SK-N-SH (cell line): ENCODE measurements around the gene KIRREL1. TPM values are rescaled to one million over a fixed set of nuclear protein-coding genes. Genes with fewer than 3 reads are reported as not detected.

Source experiments
- CTCF ChIA-PET: fragments of 300-600, 350-600 bp; formaldehyde crosslinking; extraction: SDS; loops from one replicate; lab custom pipeline; 2021; lab: Yijun Ruan, JAX
- POLR2A ChIA-PET: fragments of 350-600 bp; sonication (Branson Sonifier 250); formaldehyde crosslinking; extraction: SDS; loops from one replicate; lab custom pipeline; 2020; ENCODE audit warnings: antibody characterized with exemption, inconsistent platforms; lab: Yijun Ruan, JAX
- DNase-seq: peaks from one replicate; pipeline ENCODE4 v3.0.0; 2012
- H2AFZ ChIP-seq: fragments of 200-600 bp; sonication (generic); 2 replicates; pipeline ENCODE4 v1.8.1; 2016; ENCODE audit warnings: antibody characterized with exemption, mild to moderate bottlenecking, low read depth
- H3F3A ChIP-seq: fragments of 200-600 bp; sonication (generic); replicated peaks from 2 replicates; pipeline ENCODE3; 2016; ENCODE audit warnings: antibody characterized with exemption, mild to moderate bottlenecking; ENCODE audit not compliant: insufficient read depth
- H3K27ac ChIP-seq, 2 experiments: fragments of 200-500 bp in 1 of 2; fragments of 200-600 bp in 1 of 2; sonication (Bioruptor generic) in 1 of 2; sonication (generic), shearing (Covaris generic) in 1 of 2; 2 replicates each; pipeline versions ENCODE4 v1.5.1 to v1.6.1; 2014 to 2016; ENCODE audit warnings: low read depth in 2 of 2, inconsistent platforms in 1 of 2, low read length in 1 of 2, mild to moderate bottlenecking in 1 of 2, mixed read lengths in 1 of 2
- H3K27me3 ChIP-seq: fragments of 200-600 bp; sonication (generic), shearing (Covaris generic); 2 replicates; pipeline ENCODE4 v1.6.1; 2016; ENCODE audit warnings: mixed run types; ENCODE audit not compliant: insufficient read depth
- H3K36me3 ChIP-seq, 2 experiments: fragments of 200-500 bp in 1 of 2; fragments of 200-600 bp in 1 of 2; sonication (Bioruptor generic) in 1 of 2; sonication (generic) in 1 of 2; replicated peaks in 1 of 2; 2 replicates each; pipeline versions ENCODE3 to v1.5.1; 2014 to 2016; ENCODE audit warnings: low read length in 1 of 2, mild to moderate bottlenecking in 1 of 2; ENCODE audit not compliant: insufficient read depth in 2 of 2, control insufficient read depth in 1 of 2
- H3K4me1 ChIP-seq, 2 experiments: fragments of 200-500 bp in 1 of 2; fragments of 200-600 bp in 1 of 2; sonication (Bioruptor generic) in 1 of 2; sonication (generic), shearing (Covaris generic) in 1 of 2; 2 replicates each; pipeline versions ENCODE4 v1.5.1 to v1.6.1; 2014 to 2016; ENCODE audit warnings: low read depth in 1 of 2, low read length in 1 of 2, mixed run types in 1 of 2; ENCODE audit not compliant: insufficient read depth in 2 of 2, control insufficient read depth in 1 of 2
- H3K4me2 ChIP-seq: fragments of 200-600 bp; sonication (generic), shearing (Covaris generic); 2 replicates; pipeline ENCODE4 v1.6.1; 2017; ENCODE audit warnings: mixed run types
- H3K4me3 ChIP-seq, 2 experiments: fragments of 200-500 bp in 1 of 2; fragments of 200-600 bp in 1 of 2; sonication (Bioruptor generic) in 1 of 2; sonication (generic), shearing (Covaris generic) in 1 of 2; 2 replicates each; pipeline versions ENCODE4 v1.5.1 to v1.8.1; 2014 to 2016; ENCODE audit warnings: low read depth in 2 of 2, inconsistent platforms in 1 of 2, low read length in 1 of 2, mild to moderate bottlenecking in 1 of 2, mixed read lengths in 1 of 2, moderate library complexity in 1 of 2
- H3K79me2 ChIP-seq: fragments of 200-600 bp; sonication (generic); 2 replicates; pipeline ENCODE4 v1.8.1; 2017; ENCODE audit warnings: mild to moderate bottlenecking; ENCODE audit not compliant: insufficient read depth
- H3K9ac ChIP-seq: fragments of 200-600 bp; sonication (generic); 2 replicates; pipeline ENCODE4 v1.6.1; 2017; ENCODE audit warnings: mixed run types
- H3K9me2 ChIP-seq: fragments of 200-600 bp; sonication (generic); 2 replicates; pipeline ENCODE4 v1.6.1; 2017; ENCODE audit warnings: mixed run types
- H3K9me3 ChIP-seq: fragments of 200-600 bp; sonication (generic); 2 replicates; pipeline ENCODE4 v1.6.1; 2017; ENCODE audit warnings: mixed run types, mild to moderate bottlenecking, moderate library complexity
- H4K20me1 ChIP-seq: fragments of 200-600 bp; sonication (generic); 2 replicates; pipeline ENCODE4 v1.6.1; 2017; ENCODE audit warnings: mild to moderate bottlenecking, mixed run types; ENCODE audit not compliant: insufficient read depth
- CTCF ChIP-seq: fragments of 200-600 bp; sonication (generic); IDR thresholded peaks from 2 replicates; pipeline ENCODE4 v1.6.1; 2017; ENCODE audit warnings: antibody characterized with exemption, mild to moderate bottlenecking, moderate library complexity
- ELF1 ChIP-seq: IDR thresholded peaks from 2 replicates; pipeline ENCODE4 v1.4.0; 2012
- FOSL2 ChIP-seq: IDR thresholded peaks from 2 replicates; pipeline ENCODE4 v1.4.0; 2012; ENCODE audit warnings: low read depth, mild to moderate bottlenecking, moderate library complexity, borderline replicate concordance
- FOXJ3 ChIP-seq: sonication (generic); formaldehyde crosslinking; IDR thresholded peaks from 2 replicates; pipeline ENCODE4 v1.5.1; 2020; ENCODE audit warnings: mild to moderate bottlenecking, missing genetic modification reagents
- GATA2 ChIP-seq: sonication (generic); formaldehyde crosslinking; IDR thresholded peaks from 2 replicates; pipeline ENCODE4 v1.5.0; 2020; ENCODE audit warnings: mild to moderate bottlenecking, missing genetic modification reagents
- MAX ChIP-seq: IDR thresholded peaks from 2 replicates; pipeline ENCODE4 v1.4.0; 2012; ENCODE audit warnings: low read depth
- MEF2A ChIP-seq: IDR thresholded peaks from 2 replicates; pipeline ENCODE4 v1.4.0; 2012; ENCODE audit warnings: low read depth, borderline replicate concordance
- POLR2AphosphoS5 ChIP-seq: IDR thresholded peaks from 2 replicates; pipeline ENCODE4 v1.6.1; 2012; ENCODE audit warnings: low read depth, low read length
- RAD21 ChIP-seq: IDR thresholded peaks from 2 replicates; pipeline ENCODE4 v1.6.1; 2012; ENCODE audit warnings: mild to moderate bottlenecking, low read length
- REST ChIP-seq: IDR thresholded peaks from 2 replicates; pipeline ENCODE4 v1.6.1; 2012; ENCODE audit warnings: mild to moderate bottlenecking, low read depth, low read length, moderate library complexity
- RXRA ChIP-seq: IDR thresholded peaks from 2 replicates; pipeline ENCODE4 v1.4.0; 2012; ENCODE audit warnings: low read depth, mild to moderate bottlenecking, borderline replicate concordance
- SIN3A ChIP-seq: IDR thresholded peaks from 2 replicates; pipeline ENCODE4 v1.6.1; 2012; ENCODE audit warnings: low read depth, mild to moderate bottlenecking, low read length, moderate library complexity, borderline replicate concordance
- TCF12 ChIP-seq: IDR thresholded peaks from 2 replicates; pipeline ENCODE4 v1.4.0; 2012
- TEAD4 ChIP-seq: IDR thresholded peaks from 2 replicates; pipeline ENCODE4 v1.4.0; 2012; ENCODE audit warnings: mild to moderate bottlenecking, borderline replicate concordance; ENCODE audit not compliant: insufficient read depth
- USF1 ChIP-seq: IDR thresholded peaks from 2 replicates; pipeline ENCODE4 v1.4.0; 2012; ENCODE audit warnings: low read depth, borderline replicate concordance
- USF2 ChIP-seq: fragments of 150-350 bp; IDR thresholded peaks from 2 replicates; pipeline ENCODE4 v1.6.1; 2017; ENCODE audit warnings: antibody characterized with exemption, low read length, low read depth, borderline replicate concordance
- YY1 ChIP-seq: IDR thresholded peaks from 2 replicates; pipeline ENCODE4 v1.4.0; 2012; ENCODE audit warnings: low read depth, mild to moderate bottlenecking
- ZBTB33 ChIP-seq: IDR thresholded peaks from 2 replicates; pipeline ENCODE4 v1.4.0; 2012; ENCODE audit warnings: low read depth, borderline replicate concordance
- WGBS: methylation state at CpG from one replicate; pipeline ENCODE4 v1.1.6; 2017; ENCODE audit warnings: low lambda C conversion rate; 5-methylcytosine and 5-hydroxymethylcytosine counted together
- polyA plus RNA-seq, 3 experiments: library from polyadenylated mRNA; depleted of rRNA; stranded (reverse); fragments of >200 nt; gene quantifications; 2 replicates each; pipeline ENCODE4 v1.2.3, GENCODE V29; 2012

The KIRREL1 gene
- polyA plus RNA-seq, 1 of the 3 experiments (the other 2 are of a cell fraction): 47.8 TPM

- peaks cover 5 to 42% of the 10 kb centered on the region in 2 experiments; a peak in 3 of 4 replicates for H3K4me1 ChIP-seq
- no peaks in the 10 kb centered on the region for H3K9me3 ChIP-seq
- peaks cover 100% of the 10 kb centered on the region for H3K79me2 ChIP-seq
- WGBS: 64% methylated on average over 17 of the region's 17 CpGs
- H3K36me3 ChIP-seq: peaks cover 0 to 9% of the 10 kb centered on the region in 2 experiments
- peaks cover 59% of the 10 kb centered on the region for H4K20me1 ChIP-seq
- no peak for TF ChIP-seq SIN3A
- no peak for TF ChIP-seq TCF12
- TF ChIP-seq MEF2A: no peak
- no peak for TF ChIP-seq GATA2 (CRISPR knock-in tag)
- no peak for TF ChIP-seq POLR2AphosphoS5
- no peak for TF ChIP-seq RAD21
- no peak for TF ChIP-seq REST
- no peak for TF ChIP-seq MAX
- TF ChIP-seq FOXJ3 (CRISPR knock-in tag): no peak
- TF ChIP-seq ZBTB33: no peak
- no peak for TF ChIP-seq CTCF
- no peak for TF ChIP-seq RXRA
- TF ChIP-seq ELF1: no peak
- TF ChIP-seq USF1: no peak
- no peak for TF ChIP-seq YY1
- TF ChIP-seq USF2: no peak
- TF ChIP-seq FOSL2: no peak
- no peak for TF ChIP-seq TEAD4
- peak overlapping the region; percentile 64; the same call in 1 of the 2 replicates for H3K4me2 ChIP-seq
- H3F3A ChIP-seq: peaks cover 20% of the 10 kb centered on the region
- ChIA-PET POLR2A (no interaction called here), CTCF (interaction anchor here (0.6 to 1.3 kb wide), 8 partner anchors 9 to 88 kb away, joined by 3 to 7 read pairs (median 3); no protein-coding TSS in a partner anchor)
- no peaks in the 10 kb centered on the region for H3K9me2 ChIP-seq
- 0 out of 4 replicates have a peak overlapping the region, but pooled peaks of 1 of the 2 experiments have one; percentile 33 for H3K4me3 ChIP-seq
- no peak for DNase-seq
- no peak overlapping the region for H2AFZ ChIP-seq
- H3K9ac ChIP-seq: peak overlapping the region; percentile 8; the same call in 1 of the 2 replicates
- H3K27me3 ChIP-seq: no peaks in the 10 kb centered on the region
- H3K27ac ChIP-seq: peak overlapping the region; percentile 18 to 55; a peak in 3 of 4 replicates
Observed at GRCh38 chr1:158037008-158037865, 43.8 kb downstream of the KIRREL1 start.
